ENCODE measurements around the gene PPP1R15A.
"Not testable (repeated sequence)": the region's sequence is repeated elsewhere in the genome, so short reads cannot be mapped to it uniquely, and the experiment has no call there.

PPP1R15A gene

GRCh38 chr19:48859711-48860572 lies 12.3 kb upstream of the PPP1R15A start:
- DNase-seq, result peak; percentile 28

GRCh38 chr19:48861313-48861712 lies 10.9 kb upstream of the PPP1R15A start:
- no peak for DNase-seq

- no peak for DNase-seq
Observed at GRCh38 chr19:48862827-48863226, 9.4 kb upstream of the PPP1R15A start.

- DNase-seq, result no peak
Observed at GRCh38 chr19:48866692-48867091, 5.5 kb upstream of the PPP1R15A start.

DNA sequence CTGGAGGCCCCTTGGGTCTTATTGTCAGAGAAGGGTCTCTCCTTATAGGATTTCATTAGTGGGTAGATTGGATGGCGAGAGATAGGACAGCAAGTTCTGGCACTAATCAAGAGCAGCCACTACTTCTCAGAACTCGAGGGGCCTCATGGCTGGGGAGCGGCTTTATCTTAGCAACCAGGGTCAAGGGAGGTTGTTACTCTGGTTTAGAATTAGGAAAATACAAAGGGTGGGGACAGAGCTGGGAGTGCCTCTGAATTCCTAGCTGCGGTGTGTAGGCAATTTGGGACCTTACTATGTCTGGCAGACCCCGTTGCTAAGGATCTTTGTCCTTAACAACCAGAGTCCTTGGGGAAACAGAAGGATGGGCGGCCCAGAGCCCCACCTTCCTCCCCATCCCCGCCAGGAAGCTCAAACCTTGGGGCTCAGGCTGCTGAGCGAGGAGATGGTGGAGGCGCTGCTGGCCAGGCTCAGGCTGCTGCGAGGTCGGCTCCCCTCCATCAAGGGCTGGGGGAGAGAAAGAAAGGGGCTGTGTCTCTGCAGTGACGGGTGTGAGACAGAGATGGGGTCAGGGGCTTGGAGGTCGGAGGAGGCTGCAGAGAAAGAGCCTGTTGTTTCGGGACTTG lies 5.0 kb upstream of the PPP1R15A start:
- no peak for DNase-seq

DNA sequence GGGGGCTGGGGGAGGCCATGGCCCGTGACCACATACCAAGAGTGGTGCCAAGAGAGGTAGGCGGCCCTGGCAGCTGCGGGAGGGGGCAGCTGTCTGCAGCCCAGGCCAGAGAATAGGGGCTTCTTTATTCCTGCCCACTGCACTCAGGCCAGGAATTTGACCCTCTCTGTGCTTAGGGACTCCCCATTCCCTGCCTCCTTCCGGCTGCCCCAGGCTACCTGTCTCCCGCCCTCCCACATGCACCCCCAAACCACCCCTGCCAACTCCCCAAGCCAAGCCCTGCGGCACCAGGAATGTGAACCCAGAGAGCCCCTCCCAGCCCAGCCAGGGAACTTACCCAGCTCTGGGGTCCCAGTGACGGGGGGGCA lies 4.5 kb upstream of the PPP1R15A start:
- no peak for DNase-seq

DNA sequence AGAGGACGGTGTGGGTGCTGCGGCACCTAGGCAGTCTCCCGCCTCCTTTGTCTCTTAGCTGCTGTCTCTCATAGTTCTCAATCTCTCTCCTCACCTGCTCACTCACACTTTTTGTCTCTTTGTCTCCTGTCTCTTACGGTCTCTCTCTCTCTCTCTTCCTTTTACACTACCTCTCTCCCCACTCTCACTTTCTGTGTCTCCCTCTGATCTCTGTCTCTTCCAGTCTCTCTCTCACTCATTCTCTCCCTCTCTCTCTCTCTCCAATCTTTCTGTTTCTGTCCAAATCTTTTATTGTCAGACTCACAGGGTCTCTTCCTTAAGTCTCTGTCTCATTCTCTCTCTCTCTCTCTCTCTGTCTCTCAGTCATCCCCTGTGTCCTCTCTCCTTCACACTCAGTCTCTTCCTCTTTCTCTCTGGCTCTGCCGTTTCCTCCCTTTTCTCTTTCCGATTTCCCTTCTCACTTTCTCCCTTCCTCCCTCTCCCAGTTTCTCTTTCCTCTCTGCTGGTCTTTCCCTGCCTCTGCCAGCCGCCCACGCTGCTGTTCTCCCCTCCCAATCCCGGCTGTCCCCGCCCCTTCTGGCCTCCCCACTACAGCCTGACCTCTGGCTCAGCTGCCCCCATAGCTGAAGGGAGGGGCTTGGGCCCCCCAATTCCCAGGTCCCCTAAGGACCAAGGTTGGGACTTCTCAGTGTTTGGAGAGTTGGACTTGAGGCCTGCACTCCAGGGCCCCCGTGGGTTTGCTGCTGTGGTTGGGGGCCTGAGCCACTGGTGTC lies 3.9 kb upstream of the PPP1R15A start, which contains the start of gene PLEKHA4:
Gene PLEKHA4, minus strand, starts transcription at position 504 of the 773 bp plus-strand sequence. CDS start 997 bp downstream, outside the sequence.
- no peak for DNase-seq

GRCh38 chr19:48870048-48870447 lies 2.2 kb upstream of the PPP1R15A start:
- DNase-seq, result no peak

- not testable (repeated sequence) for DNase-seq
Observed at GRCh38 chr19:48871471-48872181, 595 bp upstream of the PPP1R15A start.

- DNase-seq, result peak; percentile 90
Observed at GRCh38 chr19:48872884-48873475, 759 bp downstream of the PPP1R15A start.

DNA sequence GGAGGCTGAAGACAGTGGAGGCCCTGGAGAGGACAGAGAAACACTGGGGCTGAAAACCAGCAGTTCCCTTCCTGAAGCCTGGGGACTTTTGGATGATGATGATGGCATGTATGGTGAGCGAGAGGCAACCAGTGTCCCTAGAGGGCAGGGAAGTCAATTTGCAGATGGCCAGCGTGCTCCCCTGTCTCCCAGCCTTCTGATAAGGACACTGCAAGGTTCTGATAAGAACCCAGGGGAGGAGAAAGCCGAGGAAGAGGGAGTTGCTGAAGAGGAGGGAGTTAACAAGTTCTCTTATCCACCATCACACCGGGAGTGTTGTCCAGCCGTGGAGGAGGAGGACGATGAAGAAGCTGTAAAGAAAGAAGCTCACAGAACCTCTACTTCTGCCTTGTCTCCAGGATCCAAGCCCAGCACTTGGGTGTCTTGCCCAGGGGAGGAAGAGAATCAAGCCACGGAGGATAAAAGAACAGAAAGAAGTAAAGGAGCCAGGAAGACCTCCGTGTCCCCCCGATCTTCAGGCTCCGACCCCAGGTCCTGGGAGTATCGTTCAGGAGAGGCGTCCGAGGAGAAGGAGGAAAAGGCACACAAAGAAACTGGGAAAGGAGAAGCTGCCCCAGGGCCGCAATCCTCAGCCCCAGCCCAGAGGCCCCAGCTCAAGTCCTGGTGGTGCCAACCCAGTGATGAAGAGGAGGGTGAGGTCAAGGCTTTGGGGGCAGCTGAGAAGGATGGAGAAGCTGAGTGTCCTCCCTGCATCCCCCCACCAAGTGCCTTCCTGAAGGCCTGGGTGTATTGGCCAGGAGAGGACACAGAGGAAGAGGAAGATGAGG lies 1.5 kb downstream of the PPP1R15A start:
- DNase-seq, result no peak

DNA sequence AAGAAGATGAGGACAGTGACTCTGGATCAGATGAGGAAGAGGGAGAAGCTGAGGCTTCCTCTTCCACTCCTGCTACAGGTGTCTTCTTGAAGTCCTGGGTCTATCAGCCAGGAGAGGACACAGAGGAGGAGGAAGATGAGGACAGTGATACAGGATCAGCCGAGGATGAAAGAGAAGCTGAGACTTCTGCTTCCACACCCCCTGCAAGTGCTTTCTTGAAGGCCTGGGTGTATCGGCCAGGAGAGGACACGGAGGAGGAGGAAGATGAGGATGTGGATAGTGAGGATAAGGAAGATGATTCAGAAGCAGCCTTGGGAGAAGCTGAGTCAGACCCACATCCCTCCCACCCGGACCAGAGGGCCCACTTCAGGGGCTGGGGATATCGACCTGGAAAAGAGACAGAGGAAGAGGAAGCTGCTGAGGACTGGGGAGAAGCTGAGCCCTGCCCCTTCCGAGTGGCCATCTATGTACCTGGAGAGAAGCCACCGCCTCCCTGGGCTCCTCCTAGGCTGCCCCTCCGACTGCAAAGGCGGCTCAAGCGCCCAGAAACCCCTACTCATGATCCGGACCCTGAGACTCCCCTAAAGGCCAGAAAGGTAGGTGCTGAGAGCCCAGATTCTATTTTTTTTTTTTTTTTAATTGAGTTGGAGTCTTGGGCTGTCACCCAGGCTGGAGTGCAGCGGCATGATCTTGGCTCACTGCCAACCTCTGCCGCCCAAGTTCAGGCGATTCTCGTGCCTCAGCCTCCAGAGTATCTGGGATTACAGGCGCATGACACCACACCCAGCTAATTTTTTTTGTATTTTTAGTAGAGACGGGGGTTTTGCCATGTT lies 2.3 kb downstream of the PPP1R15A start:
- DNase-seq, result peak; percentile 39

GRCh38 chr19:48876043-48876981 lies 4.1 kb downstream of the PPP1R15A start:
- peak; percentile 57 for DNase-seq

DNA sequence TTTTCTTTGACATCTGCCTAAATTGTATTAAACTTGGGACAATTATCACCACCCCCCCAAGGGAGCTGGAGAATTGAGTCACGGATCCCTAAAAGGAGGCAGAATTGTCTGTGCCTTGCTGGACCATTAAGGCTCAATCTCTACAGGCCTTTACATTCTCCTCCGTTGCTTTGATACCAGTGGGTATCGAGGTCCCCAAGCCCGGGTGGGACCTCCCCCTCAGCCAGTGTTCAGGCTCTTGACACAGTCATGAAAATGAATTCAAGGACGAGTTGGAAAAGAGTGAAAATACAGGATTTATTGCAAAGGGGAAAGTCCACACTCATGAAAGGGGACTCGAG lies 5.6 kb downstream of the PPP1R15A start:
- DNase-seq, result peak; percentile 45

DNA sequence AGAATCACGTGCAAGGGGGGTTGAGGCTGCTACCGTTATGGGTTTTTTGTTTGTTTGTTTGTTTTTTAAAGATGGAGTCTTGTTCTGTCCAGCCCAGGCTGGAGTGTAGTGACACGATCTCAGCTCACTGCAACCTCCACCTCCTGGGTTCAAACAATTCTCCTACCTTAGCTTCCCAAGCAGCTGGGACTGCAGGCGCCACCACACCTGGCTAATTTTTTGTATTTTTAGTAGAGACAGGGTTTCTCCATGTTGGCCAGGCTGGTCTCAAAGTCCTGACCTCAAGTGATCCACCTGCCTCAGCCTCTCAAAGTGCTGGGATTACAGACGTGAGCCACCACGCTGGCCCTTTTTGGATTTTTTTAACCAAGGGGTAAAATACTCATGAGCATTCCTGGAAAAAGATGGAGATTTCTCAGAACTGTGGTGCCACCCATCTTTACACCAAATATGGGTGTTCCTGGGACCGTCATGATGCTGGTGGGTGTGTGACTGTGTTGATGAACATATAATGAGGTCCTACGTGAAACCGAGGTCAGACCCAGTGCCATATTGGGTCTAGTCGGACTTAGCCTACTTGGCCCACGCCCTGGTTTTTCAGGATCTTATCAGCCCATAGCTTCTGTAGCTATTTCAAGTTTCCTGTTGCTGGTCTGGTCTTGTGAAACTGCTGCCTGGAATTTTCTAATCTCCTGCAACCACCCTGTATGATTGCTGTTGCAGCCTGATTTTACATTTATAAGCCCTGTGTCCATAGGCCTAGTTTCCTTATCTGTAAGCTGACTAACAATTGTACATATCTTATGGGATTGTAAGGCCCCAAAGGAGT lies 6.2 kb downstream of the PPP1R15A start:
- DNase-seq, result peak; percentile 57

GRCh38 chr19:48879025-48879637 lies 6.9 kb downstream of the PPP1R15A start:
- peak; percentile 21 for DNase-seq

GRCh38 chr19:48879696-48880095 lies 7.5 kb downstream of the PPP1R15A start:
- DNase-seq, result peak; percentile 26
